ENCODE data around the gene LIG1. TPM values are rescaled to one million over a fixed set of nuclear protein-coding genes. Genes with fewer than 3 reads are reported as not detected.
A peak's percentile ranks its signal among the peaks of the same experiment; 100 is the strongest.

Gene LIG1
- total and polyA plus RNA-seq, 3 donors from 2014 or later, result 51.9 to 73.3 (median 69.7) TPM

- WGBS, 2 donors, result 71 to 72% methylated on average over 10 of the region's 10 CpGs
- peaks cover 7% of the 10 kb centered on the region for H3K4me1 ChIP-seq
- DNase-seq, result no peak
- intact Hi-C loops (cut with DNase I; ENCODE audit: low total_unique reads), result no loop called here
- H3K4me3 ChIP-seq, result no peak overlapping the region
- H3K27me3 ChIP-seq, result no peaks in the 10 kb centered on the region
- H3K9me3 ChIP-seq, result no peaks in the 10 kb centered on the region
- no peak for TF ChIP-seq CTCF (IDR thresholded peaks at IDR 0.05)
- H3K27ac ChIP-seq, result peak overlapping the region in 1 of 2 donors; percentile 65
- H3K36me3 ChIP-seq (ENCODE audit: low read depth, missing control alignments), result no peaks in the 10 kb centered on the region
These were observed 48.2 kb downstream of the LIG1 start for GRCh38 chr19:48121909-48122371.

DNA sequence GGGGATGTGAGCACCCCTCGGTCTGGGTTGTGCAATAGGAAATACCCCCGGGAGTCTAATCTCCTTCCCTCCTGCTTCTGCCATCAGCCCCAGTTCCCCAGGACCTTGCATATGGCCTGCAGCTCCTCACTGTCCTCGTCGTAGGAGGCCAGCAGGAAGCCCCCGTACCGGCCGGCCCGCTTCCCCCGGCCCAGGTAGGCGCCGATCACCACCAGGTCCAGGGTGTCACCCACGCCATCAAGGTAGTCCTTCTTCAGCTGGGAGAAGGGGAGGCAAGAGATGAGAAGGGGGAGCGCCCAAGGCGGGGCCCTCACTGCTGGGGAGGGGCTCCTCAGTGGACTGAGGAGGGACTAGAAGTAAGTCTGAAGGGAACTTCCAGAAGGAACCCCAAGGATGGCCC is 49.1 kb downstream of the LIG1 start:
- no peak overlapping the region for H3K27ac ChIP-seq
- no peaks in the 10 kb centered on the region for H3K9me3 ChIP-seq
- 78 to 91% methylated on average over 10 to 14 of the region's 14 CpGs for WGBS, 2 donors
- intact Hi-C loops (cut with DNase I; ENCODE audit: low total_unique reads), result no loop called here
- DNase-seq, result no peak
- H3K36me3 ChIP-seq (ENCODE audit: low read depth, missing control alignments), result no peaks in the 10 kb centered on the region
- peaks cover 7% of the 10 kb centered on the region for H3K4me1 ChIP-seq
- H3K27me3 ChIP-seq, result no peaks in the 10 kb centered on the region
- no peak overlapping the region for H3K4me3 ChIP-seq
- TF ChIP-seq POLR2A (IDR thresholded peaks at IDR 0.05) (no peak), CTCF (IDR thresholded peaks at IDR 0.05) (no peak)

DNA sequence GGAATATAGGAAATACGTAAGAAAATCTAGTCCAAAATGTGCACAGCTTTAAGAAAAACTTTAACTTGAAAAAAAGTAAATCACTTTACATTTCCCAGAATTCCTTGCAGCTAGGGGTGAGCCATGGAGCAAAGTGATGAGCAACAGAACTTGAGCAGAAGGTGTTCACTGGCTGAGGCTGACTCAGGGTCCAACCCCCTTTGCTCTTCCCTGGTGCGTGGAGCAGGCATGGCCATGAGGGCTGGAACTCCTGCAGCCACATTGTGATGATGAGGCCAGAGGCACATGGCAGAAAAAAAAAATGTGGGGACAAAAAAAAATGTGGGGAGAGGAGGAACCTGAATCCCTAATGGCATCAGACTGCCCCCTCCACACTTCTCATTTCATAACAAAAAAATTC is 49.6 kb downstream of the LIG1 start:
- H3K9me3 ChIP-seq, result no peaks in the 10 kb centered on the region
- TF ChIP-seq POLR2A (IDR thresholded peaks at IDR 0.05) (no peak), CTCF (IDR thresholded peaks at IDR 0.05) (no peak)
- DNase-seq, result no peak
- H3K27ac ChIP-seq, result no peak overlapping the region
- H3K4me3 ChIP-seq, result no peak overlapping the region
- WGBS, 2 donors, result 92 to 99% methylated on average over 2 of the region's 2 CpGs
- H3K36me3 ChIP-seq (ENCODE audit: low read depth, missing control alignments), result no peaks in the 10 kb centered on the region
- intact Hi-C loops (cut with DNase I; ENCODE audit: low total_unique reads), result no loop called here
- no peaks in the 10 kb centered on the region for H3K27me3 ChIP-seq
- H3K4me1 ChIP-seq, result peaks cover 7% of the 10 kb centered on the region

GRCh38 chr19:48118131-48118517 is 52.0 kb downstream of the LIG1 start:
- DNase-seq, result no peak
- Histone ChIP-seq H3K4me1 (no peaks in the 10 kb centered on the region), H3K27ac (no peak overlapping the region), H3K4me3 (no peak overlapping the region), H3K27me3 (no peaks in the 10 kb centered on the region), H3K36me3 (ENCODE audit: low read depth, missing control alignments) (no peaks in the 10 kb centered on the region), H3K9me3 (no peaks in the 10 kb centered on the region)
- WGBS, 2 donors, result 85 to 88% methylated on average over 11 of the region's 11 CpGs
- TF ChIP-seq CTCF (IDR thresholded peaks at IDR 0.05), result no peak
- no peak for TF ChIP-seq POLR2A (IDR thresholded peaks at IDR 0.05)
- intact Hi-C loops (cut with DNase I; ENCODE audit: low total_unique reads), result no loop called here

DNA sequence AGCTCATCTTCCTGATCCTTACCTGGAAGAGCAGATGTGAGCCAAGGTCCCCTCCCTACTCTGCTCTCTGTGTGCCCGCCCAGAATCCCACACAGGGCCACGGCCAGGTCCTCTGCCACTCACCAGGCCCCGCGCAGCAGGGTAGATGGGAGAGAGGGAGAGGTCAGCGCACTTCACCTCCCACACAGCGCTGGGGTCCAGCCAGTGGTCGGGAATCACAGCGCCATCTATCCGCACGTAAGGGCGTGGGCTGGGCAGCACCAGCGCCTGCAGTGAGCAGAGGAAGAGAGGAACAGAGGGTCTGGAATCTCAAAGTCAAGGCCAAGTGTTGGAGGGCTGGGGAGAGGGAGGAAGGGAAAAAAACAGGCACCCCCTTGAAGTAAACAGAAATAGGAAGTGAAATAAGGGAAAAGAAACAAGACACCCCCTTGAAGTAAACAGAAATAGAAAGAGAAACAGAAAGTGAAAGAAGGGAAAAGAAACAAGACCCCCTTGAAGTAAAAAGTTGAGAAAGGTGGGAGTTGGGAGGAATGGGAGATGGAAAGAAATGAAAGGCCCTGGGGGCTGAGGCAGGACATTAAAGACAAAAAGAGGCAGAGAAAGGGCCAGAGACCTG is 52.5 kb downstream of the LIG1 start:
- Histone ChIP-seq H3K4me3 (no peak overlapping the region), H3K27me3 (no peaks in the 10 kb centered on the region), H3K27ac (no peak overlapping the region), H3K9me3 (no peaks in the 10 kb centered on the region), H3K4me1 (no peaks in the 10 kb centered on the region), H3K36me3 (ENCODE audit: low read depth, missing control alignments) (no peaks in the 10 kb centered on the region)
- intact Hi-C loops (cut with DNase I; ENCODE audit: low total_unique reads), result no loop called here
- no peak for DNase-seq
- 61 to 63% methylated on average over 12 of the region's 12 CpGs for WGBS, 2 donors
- TF ChIP-seq CTCF (IDR thresholded peaks at IDR 0.05), result no peak
- no peak for TF ChIP-seq POLR2A (IDR thresholded peaks at IDR 0.05)
